CD4-positive, alpha-beta T cell treated with Interleukin-12 subunit alpha and Interleukin-12 subunit beta, for 1 hour (primary cell): ENCODE measurements around the gene SLC22A14.

Source experiments
- DNase-seq: peaks from one replicate; pipeline ENCODE4 v3.0.0-alpha.2; 2020

SLC22A14 gene

DNA sequence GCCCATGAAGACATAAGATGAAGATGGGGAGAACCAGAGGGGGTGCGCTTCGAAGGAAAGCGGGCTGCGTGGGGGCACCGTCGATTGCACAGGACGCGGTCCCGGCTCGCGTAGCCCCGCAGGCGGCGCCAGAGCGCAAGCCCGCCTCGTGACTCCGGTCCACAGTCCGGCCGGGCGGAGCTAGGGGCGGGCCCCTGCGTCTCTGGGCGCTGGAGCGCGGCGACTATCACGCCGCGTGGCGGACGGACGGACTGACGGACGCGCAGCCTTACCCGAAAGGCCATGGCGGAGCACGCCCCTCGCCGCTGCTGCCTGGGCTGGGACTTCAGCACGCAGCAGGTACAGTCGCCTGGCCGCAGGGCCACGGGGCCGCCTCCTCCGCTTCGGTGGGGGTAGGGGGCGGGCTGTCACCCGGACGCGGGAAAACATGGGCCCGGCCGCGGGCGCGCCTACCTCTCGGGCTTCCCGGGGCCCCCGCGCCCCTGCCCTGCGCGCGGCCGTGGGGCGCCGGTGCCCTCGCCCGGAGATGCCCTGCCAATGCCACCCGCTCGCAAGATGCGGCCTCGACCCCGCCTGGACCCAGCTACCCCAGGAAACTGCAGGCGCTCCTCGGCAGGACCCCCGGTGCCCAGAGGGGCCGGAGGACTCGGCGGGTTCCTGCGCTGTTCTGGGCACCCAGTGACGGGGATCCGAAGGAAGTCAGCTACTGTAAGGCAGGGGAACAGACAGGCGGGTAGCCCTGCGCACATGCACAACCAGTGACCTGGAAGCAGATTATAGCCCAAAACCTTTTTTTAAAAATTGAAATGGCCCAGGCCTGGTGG lies 64.7 kb downstream of the SLC22A14 start, which contains the start of gene XYLB:
Gene XYLB, plus strand, starts transcription at position 199 of the 824 bp plus-strand sequence. Its CDS starts 84 bp downstream, at position 283.
- peak; percentile 77 for DNase-seq

DNA sequence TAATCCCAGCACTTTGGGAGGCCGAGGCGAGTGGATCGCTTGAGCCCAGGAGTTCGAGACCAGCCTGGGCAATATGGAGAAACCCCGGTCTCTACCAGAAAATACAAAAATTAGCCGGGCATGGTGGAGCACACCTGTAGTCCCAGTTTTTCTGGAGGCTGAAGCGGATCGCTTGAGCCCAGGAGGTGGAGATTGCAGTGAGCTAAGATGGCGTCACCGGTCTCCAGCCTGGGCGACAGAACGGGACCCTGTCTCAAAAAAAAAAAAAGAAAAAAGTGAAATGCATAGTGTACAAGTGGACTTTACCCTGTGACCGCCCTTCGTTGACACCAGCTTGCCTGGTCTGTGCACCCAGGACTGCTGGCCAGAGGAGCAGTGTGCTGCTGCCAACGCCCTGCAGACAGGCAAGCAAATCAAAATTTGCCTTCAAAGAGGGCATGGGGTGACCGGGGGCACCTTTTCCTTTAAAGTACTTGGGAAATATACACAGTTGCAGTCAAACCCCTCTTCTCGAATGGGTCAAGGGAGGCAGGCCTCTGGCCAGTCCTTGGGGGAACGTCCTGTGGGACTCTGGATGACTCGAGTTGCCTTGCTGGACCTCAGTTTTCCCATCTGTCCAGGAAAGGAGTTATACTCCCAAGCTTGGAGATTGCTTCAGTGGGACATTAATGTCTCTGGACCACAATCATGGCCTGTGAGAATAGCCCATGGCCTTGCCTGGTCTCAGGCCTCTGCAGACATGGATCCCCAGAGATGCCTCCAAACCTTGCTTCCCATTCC lies 65.5 kb downstream of the SLC22A14 start:
- no peak for DNase-seq

- DNase-seq: no peak
Observed at GRCh38 chr3:38348903-38349302, 66.8 kb downstream of the SLC22A14 start.

DNA sequence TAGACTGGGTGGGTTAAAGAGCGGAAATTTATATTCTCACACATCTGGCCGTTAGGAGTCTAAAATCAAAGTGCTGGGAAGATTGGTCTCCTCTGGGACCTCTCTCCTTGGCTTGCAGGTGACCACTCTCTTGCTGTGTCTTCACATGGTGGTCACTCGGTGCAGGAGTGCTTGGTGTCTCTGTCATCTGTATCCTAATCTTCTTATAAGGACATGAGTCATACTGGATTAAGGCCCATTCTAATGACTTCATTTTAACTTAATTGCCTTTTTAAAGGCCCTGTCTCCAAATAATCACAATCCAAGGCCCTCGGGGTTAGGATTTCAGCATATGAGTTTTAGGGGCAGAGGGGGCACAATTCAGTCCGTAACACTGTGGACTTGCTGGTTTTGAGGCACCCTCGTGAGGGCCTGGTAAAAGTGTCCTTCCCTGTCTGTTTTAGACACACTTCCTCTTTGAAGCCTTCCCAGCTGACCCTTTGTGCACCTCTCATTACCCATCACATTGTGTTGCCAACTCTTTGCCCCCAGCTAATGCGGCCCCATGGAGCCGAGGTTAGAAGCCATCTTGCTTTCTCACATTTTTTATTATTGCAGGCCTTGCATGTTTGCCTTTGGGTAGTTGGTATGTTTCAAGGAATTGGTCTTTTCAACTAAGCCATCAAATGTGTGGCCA lies 67.7 kb downstream of the SLC22A14 start:
- DNase-seq: no peak

DNA sequence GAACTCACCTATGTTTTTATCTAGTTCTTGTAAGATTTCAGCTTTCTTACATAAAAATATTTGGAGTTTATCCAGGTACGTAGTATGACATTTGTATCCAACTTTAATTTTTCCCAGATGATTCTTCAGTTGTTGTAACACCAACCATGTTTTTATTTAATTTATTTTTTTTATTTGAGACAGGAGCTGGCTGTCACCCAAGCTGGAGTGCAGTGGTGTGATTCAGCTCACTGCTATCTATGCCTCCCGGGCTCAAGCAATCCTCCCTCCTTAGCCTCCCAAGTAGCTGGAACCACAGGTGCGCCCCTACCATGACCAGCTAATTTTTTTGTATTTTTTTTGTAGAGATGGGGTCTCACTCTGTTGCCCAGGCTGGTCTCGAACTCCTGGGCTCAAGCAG lies 71.1 kb downstream of the SLC22A14 start:
- DNase-seq: no peak

- DNase-seq: no peak
Observed at GRCh38 chr3:38354588-38355330, 72.7 kb downstream of the SLC22A14 start.

DNA sequence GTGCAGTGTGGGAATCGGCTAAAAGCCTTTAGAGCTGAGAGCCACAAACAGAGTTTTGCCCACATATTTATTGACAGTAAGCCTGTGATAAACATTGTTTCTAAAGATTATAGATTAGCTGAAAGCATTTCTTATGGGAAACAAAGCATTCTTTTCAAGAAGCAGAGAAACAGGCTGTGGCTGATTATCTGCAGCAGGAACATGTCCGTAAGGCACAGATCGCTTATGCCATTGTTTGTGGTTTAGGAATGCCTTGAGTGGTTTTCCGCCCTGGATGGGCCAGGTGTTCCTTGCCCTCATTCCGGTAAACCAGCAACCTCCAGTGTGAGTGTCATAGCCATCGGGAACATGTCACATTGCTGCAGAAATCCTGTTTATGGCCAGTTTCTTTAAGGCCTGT lies 76.9 kb downstream of the SLC22A14 start:
- no peak for DNase-seq

DNA sequence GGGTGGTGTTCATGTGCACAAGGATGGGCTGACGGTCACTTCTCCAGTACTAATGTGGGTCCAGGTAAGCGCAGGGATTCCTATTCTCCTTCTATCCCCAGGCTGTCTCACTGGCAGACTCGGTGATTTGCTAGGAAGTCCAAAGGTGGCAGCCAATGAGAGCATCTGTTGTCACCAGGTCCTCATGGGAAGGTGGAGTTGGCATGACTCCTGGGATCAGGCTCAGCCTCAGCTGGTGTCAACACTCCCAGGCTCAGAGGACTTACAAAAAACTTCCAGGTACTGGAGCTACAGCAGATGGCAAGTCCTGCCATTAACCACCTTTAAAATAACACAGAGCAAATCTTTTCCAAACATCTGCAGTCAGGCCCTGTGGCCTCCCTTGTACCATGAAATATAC lies 78.3 kb downstream of the SLC22A14 start:
- DNase-seq: no peak

GRCh38 chr3:38361496-38361895 lies 79.4 kb downstream of the SLC22A14 start:
- DNase-seq: no peak

DNA sequence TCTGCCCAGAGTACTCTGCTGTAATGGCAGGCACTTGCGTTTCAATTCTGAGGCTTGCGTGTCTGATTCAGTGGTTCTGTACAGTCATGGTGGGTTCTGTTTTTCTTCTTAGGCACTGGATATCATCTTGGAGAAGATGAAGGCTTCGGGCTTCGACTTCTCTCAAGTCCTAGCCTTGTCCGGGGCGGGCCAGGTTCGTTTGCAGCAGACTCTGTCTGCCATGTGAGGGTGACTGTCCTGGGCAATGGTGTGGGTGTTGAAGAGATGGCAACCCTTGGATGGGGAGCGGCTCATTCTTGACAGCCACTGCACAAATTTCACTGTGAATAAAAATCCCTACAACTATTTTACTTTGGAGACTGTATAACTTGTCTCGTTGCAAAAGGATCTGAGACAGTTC lies 80.7 kb downstream of the SLC22A14 start:
- no peak for DNase-seq

- no peak for DNase-seq
Observed at GRCh38 chr3:38364721-38365400, 82.8 kb downstream of the SLC22A14 start.

DNA sequence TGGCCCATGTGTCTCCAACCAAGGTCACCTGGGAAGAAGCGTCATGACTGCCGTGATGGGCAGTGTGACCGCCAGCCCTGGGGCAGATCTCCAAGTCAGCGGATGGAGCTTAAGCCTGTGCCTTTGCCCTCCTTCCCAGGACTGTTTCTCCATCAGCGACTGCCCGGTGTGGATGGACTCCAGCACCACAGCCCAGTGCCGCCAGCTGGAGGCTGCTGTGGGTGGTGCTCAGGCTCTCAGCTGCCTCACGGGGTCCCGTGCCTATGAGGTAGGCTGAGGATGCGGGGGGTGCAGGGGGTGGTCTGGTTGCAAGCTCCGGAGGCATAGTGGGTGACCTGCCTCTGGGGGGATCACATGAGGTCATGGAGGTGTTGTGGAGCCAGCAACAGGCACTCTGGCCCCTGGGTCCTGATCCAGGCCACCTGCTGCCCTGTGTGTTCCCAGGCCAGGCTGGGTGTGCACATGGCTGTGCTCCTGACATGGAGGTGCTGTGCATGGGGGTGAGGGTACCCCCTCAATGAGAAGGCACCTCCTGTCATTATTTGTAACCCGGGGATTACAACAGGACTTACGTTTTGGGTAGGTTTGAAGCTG lies 83.5 kb downstream of the SLC22A14 start:
- DNase-seq: no peak

- DNase-seq: no peak
Observed at GRCh38 chr3:38366082-38366481, 84.0 kb downstream of the SLC22A14 start.

DNA sequence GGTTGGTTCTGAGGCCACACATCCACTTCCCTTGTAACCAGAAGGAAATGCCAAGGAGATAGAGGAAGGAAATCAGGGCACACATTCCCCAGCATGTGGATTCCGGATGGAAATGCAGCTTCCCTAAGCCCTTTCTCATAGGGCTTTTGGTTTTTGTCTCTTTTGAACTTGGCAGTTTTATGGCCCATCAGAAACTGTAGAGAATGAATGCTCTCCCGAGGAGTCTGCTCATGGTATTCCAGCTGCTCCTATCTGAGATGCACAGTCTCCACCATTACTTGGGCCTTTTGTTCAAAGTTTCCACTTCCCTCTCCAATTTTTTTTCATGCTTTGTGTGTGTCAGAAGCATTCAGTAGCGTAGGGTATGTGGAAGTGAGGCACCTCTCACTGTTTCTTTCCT lies 85.7 kb downstream of the SLC22A14 start:
- DNase-seq: no peak
